Hematopoietic multipotent progenitor cell (in vitro differentiated cells): Measurements from ENCODE around the gene VAMP7. TPM values are rescaled to one million over a fixed set of nuclear protein-coding genes. Genes with fewer than 3 reads are reported as not detected.
"Not testable (repeated sequence)": the region's sequence is repeated elsewhere in the genome, so short reads cannot be mapped to it uniquely, and the experiment has no call there.

Experiments used
- DNase-seq, 3 donors: peaks; one replicate each; pipeline ENCODE4 v3.0.0-alpha.2; 2011 to 2015; ENCODE audit warnings: low read depth in 2 of 3, low spot score in 2 of 3
- total RNA-seq: library from RNA; depleted of rRNA; stranded (reverse); fragments of >200 nt; gene quantifications from one replicate; pipeline ENCODE4 v1.2.3, GENCODE V29; 2012

VAMP7 gene
- total RNA-seq, 1 donor, result 22.4 TPM

DNA sequence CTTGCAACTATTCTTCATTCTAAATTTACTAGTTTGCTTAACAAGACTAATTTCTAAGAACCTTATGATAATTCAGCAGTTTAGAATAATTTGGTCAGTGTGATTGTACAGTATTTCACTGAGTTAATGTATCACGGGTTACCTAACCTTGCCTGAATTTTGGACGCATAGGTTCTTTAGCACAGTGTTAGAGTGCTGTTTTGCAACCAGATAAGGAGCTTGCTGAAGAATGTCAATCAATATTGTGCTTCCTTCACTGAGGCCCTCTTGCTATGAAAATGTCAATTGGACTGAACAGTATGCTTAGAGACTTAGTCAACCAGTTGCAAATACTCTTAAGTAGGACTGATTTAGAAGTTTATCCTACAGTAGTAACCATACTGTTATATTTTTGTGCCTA is 19.6 kb downstream of the VAMP7 start:
- no peak for DNase-seq

DNA sequence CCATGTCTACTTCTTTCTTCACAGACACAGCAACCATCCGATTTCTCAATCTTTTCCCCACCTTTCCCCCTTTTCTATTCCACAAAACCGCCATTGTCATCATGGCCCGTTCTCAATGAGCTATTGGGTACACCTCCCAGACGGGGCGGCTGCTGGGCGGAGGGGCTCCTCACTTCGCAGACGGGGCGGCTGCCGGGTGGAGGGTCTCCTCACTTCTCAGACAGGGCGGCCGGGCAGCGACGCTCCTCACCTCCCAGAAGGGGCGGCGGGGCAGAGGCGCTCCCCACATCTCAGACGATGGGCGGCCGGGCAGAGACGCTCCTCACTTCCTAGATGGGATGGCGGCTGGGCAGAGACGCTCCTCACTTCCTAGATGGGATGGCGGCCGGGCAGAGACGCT is 26.5 kb downstream of the VAMP7 start:
- not testable (repeated sequence) for DNase-seq

DNA sequence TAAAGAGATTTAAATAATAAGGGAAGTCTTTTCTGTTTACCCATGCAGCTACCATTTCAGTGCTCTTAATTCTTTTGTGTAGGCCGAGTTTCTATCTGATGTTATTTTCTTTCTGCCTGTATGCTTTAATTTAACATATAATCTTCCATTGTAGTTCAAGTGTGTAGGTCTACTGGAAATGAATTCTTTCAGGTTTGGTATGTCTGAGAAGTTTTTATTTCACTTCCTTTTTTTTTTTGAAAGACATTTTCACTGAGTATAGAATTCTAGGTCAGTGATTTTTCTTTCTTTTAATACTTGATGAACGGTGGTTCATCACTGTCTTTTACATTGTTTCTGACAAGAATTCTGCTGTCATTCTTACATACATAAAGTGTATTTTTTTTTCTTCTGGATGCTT is 42.1 kb downstream of the VAMP7 start:
- no peak for DNase-seq

GRCh38 chrX:155930852-155931618 is 49.9 kb downstream of the VAMP7 start:
- not testable (repeated sequence) for DNase-seq

DNA sequence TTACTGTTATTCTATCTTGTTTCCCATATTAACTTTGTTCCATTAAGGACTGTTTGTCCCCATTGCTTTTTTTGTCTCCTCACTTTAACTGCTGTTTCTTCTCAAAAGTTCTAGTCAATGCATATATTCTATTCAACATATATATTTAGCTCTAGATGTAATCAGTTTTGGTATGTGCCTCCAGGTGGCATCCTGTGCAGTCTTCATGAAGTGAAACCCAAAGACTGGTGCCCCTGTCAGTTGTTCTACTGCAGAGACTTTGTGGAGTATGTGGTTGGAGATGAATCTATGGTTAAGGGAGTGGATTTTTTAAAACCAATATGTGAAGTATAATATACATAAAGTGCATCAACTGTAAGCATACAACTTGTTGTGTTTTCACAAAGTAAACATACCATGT is 57.0 kb downstream of the VAMP7 start:
- DNase-seq, result no peak

DNA sequence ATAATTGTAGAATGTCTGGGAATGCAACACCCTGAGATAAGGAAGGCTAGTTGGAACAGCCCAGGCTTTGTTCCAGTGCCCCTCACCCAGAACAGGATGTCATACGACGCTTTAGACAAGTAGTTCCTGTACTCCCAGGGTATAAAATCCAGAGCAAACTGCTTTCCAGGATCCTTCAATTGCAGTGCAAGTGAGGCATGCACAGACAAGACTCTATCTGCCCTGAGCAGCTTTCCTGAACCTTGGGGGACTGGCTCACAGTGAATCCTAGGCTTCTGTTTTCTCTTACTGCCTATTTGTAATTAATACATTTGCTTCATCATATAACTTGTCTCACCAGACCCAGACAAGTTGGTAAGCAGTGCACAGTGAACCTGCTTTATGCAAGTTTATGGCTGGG is 68.0 kb downstream of the VAMP7 start:
- DNase-seq, result no peak

DNA sequence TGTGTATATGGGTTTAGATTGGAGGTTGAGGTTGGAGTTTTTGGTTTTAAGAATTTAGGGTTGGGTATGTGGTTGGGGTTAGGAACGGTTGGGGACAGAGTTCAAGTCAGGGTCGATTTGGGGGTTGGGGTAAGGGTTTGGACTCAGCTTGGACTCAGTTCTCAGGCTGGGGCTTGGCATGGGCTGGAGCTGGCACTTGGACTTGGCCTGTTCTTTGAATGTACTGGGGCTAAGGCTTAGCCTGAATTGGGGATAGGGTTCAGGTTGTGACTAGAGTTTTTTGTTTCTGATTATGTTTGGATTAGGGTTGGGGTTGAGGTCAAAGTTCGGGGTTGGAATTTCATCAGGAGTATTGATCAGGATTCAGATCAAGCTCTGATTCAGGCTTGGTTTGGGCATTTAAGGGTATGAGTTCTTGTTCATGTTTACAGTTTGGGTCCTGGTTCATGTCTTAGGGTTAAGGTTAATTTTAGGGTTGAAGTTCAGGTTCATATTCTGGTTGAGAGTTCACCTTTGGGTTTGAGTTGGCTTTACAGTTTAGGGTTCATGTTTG is 70.2 kb downstream of the VAMP7 start:
- DNase-seq, result no peak

DNA sequence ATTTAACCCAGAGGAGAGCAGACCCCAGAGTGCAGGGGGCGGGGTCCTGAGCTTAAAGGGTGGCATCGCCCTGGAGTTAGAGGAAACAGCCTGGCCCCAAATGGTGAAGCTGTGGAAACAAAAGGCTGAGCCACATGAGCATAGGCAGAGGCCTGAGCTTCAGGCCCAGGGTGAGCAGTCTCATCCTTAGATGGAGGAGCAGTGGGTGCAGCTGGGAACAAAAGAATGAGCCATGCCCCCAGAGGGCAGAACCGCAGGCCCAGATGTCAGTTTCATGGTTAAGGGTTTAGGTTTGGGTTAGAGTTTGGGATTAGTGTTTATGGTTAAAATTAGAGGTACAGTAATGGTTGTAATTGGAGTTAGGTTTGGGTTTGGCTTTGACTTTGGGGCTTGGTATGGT is 71.9 kb downstream of the VAMP7 start:
- no peak for DNase-seq

DNA sequence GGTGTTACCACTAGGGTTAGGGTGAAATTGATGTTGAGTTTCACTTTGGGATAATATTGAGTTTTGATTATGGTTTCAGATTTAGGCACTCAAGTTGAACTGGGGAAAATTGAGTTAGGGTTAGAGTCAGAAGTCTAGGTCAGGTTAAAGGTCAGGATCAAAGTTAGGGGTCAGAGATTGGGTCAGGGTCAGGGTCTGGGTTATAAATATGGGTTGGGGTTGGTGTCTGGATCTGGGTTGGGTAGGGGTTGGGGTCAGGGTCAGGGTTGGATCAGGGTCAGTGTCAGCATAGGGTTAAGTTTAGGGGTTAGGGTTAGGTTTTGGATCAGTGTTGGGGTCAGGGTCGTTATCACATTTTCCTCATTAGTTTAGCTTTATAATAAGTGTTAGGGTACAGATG is 73.6 kb downstream of the VAMP7 start:
- no peak for DNase-seq

DNA sequence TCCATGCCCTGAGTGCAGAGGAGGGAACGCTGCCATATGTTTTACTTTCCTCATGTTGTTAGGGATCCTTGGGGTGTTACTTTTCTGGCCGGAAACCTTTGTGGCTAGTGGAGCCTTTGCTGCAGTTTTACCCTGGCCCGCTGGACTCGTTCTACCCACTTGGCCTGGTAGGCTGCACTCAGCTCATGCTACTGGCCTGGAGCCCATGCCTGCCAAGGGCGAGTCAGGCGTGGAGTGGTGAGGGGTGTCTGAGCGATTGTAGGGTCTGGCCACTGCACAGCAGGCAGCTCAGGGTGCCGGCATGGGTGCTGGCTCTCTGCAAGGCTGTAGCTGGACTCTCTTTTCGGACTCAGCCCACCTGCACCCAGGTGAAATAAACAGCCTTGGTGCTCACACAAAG is 75.0 kb downstream of the VAMP7 start:
- no peak for DNase-seq

- no peak for DNase-seq
Measured at GRCh38 chrX:155956649-155957048, 75.5 kb downstream of the VAMP7 start.

DNA sequence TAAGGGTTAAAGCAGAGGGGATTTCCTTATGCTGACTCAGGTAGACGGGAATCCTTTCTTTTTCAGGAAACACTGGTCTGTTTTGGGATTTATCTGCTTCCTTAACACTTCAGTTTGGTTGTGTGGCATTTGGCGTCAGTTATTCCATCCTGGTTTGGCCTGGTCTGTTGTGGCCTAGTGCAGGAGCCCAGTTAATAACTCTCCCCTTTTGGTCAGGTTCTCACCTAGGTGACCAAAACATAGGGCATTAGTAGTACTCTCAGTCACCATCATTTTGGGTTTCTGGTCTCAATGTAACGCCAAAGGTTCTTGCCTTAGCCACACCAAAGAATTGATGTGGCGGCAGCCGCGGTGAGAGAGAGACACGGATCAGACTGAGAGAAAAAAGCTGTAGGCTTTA is 76.7 kb downstream of the VAMP7 start:
- no peak for DNase-seq

DNA sequence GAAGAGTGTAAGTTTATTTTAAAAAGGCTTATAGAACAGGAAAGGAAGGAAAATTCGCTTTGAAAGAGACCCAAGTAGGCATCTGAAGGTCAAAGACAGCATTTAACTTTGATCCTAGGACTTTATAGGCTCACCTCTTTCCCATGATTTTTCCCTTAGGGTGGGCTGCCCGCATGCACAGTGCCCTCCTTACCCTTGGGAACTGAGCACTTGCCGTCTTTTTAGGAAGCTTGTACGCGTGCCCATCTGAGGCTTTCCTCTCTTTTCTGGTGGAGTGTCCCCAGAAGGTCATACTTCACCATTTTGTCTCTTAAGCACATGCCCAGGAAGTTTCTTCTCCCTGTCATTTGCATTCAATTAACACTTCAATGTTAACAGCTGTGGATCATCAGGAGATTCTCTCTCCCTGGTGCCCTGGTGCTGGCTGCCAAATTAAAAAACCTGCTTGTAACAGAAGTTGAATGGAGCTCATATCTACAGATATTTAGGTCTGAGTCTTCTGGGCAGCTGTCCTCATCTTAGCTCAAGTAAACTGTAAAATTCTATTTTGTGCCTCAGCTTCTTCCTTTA is 78.0 kb downstream of the VAMP7 start:
- no peak for DNase-seq

GRCh38 chrX:155962906-155963305 is 81.8 kb downstream of the VAMP7 start:
- DNase-seq, result no peak

DNA sequence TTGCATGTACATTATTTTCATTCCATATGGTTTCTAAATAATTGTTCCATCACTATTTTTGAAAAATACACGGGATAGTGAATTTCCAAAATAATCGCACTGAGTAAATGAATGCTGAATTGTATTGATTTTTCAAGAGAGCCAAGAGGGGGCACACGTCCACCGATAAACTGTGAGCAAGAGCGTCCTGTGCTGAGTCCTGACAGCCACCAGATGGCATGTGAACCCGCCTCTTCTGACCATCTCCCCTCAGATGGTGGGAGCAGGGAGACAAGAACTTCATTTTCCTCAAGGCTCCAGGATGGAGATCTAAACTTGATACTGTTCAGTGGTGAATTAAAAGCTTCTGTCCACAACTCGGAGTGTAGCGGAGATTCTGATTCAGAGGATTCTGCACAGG is 85.7 kb downstream of the VAMP7 start:
- DNase-seq, result peak in 2 of 3 donors; percentile 77 to 87

GRCh38 chrX:155967653-155968325 is 86.6 kb downstream of the VAMP7 start:
- DNase-seq, result peak in 2 of 3 donors; percentile 10 to 36

DNA sequence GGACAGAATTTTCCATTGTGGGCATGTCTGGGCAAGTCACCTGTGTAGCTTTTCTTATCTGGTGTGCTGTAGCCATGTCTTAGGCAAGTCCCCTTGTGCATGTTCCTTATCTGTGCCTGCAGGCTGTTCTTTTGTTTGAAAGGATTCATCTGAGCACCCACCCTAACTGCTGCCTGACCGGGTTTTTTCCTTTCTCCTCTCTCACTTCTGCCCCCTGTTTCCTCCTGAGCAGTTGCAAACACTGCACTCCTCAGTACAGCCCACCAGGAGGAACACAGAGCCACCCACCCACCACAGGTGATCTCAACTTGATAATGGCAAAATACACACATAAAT is 87.1 kb downstream of the VAMP7 start:
- DNase-seq, result peak in 1 of 3 donors; percentile 6

DNA sequence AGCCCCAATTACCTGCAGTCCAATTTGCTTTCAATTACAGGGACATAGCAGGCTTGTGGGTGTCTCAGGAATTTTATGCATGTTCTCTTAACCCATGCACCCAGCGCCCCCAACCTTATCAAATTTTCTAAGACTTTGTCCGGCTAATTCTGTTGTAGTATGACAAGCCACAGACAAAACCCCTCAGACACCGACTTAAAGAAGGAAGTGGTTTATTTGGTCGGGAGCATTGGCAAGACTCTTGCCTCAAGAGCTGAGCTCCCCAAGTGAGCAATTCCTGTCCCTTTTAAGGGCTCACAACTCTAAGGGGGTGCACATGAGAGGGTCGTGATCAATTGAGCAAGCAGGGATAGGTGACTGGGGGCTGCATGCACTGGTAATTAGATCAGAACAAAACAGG is 87.6 kb downstream of the VAMP7 start:
- no peak for DNase-seq

- DNase-seq, result peak in 1 of 3 donors; percentile 22
Measured at GRCh38 chrX:155971658-155972057, 90.5 kb downstream of the VAMP7 start.

- DNase-seq, result not testable (repeated sequence)
Measured at GRCh38 chrX:155972241-155972640, 91.1 kb downstream of the VAMP7 start.

GRCh38 chrX:155983326-155983725 is 102.2 kb downstream of the VAMP7 start:
- no peak for DNase-seq

DNA sequence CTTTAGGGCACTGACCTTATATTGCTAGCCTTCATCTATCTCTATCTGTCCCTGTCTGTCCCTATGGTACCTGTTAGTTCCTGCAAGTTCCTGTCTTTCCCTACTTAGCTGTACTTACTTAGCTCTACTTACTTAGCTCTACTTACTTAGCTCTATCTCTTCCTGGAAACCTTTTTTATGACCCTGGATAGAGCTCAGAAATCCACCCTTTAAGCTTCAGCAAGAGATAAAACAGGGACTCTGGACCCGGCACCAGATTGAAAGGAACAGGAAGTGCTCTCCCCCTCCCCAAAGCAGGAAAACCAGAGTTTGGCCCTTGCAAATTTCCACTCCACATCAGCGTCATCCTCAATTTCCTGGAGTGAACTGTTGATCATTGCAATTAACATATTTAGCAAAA is 104.1 kb downstream of the VAMP7 start:
- DNase-seq, result no peak
